AG09309 (cell line): ENCODE results near the gene TAF13.

ENCODE experiments used
- DNase-seq: peaks from one replicate; pipeline ENCODE4 v3.0.0-alpha.2; 2010; ENCODE audit warnings: low read depth
- H3K4me3 ChIP-seq: 2 replicates; pipeline ENCODE4 v1.5.1; 2011; ENCODE audit warnings: mild to moderate bottlenecking, low read depth, low read length, moderate library complexity; ENCODE audit not compliant: control insufficient read depth
- TF ChIP-seq, protein P1 (sequence below): IDR thresholded peaks from 2 replicates; pipeline ENCODE4 v1.5.1; 2011; ENCODE audit warnings: mild to moderate bottlenecking, low read depth, low read length, inconsistent platforms; ENCODE audit not compliant: insufficient read depth, control insufficient read depth; ENCODE audit errors: missing control alignments

TAF13 gene, protein sequence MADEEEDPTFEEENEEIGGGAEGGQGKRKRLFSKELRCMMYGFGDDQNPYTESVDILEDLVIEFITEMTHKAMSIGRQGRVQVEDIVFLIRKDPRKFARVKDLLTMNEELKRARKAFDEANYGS

DNA sequence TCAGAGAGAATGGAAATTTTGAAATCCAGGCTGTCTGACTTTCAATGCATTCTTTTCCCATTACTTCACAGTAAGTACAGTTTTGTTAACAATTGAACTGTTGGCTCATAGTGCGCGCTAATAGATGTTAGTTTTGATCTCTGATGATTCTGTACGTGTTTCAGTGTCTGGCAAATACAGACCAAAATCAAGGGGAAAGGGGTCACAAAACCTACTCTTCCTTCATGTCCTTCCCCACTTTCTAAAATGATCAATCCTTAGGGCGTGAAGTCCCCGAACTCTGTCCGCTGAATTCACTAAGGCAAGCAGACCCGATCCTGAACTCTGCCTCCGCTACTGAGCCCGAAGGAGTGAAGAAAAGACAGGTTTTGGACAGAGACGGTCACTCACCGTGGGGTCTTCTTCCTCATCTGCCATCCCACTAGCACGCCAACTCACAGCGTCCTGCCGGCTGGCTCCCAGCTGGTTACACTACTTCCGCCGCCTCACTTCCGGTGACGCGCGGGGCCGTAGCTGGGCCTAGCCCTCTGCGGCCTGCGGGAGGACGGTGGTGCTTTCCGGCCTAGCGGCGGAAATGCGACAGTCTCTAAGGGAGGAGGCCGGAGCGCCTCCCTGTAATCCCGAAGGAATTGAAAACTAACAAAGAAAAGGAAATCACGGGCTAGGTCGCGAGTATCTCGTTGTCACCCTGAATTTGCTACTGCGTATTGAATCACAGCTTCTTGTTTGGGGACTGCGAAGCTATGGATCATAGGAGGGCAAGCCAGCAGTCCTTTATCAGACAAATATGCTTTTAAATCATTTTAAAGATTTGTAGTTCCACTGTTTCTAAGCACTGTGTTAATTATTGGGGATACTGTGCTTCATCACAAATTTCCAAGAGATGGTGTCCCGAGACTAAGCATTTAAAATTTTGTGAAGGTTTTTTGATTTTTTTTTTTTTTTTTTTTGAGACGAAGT is at the start of gene TAF13:
Gene TAF13, minus strand, starts transcription at position 473 of the 960 bp plus-strand sequence. Its CDS starts 56 bp downstream, at position 417.
- TF ChIP-seq, protein P1, sequence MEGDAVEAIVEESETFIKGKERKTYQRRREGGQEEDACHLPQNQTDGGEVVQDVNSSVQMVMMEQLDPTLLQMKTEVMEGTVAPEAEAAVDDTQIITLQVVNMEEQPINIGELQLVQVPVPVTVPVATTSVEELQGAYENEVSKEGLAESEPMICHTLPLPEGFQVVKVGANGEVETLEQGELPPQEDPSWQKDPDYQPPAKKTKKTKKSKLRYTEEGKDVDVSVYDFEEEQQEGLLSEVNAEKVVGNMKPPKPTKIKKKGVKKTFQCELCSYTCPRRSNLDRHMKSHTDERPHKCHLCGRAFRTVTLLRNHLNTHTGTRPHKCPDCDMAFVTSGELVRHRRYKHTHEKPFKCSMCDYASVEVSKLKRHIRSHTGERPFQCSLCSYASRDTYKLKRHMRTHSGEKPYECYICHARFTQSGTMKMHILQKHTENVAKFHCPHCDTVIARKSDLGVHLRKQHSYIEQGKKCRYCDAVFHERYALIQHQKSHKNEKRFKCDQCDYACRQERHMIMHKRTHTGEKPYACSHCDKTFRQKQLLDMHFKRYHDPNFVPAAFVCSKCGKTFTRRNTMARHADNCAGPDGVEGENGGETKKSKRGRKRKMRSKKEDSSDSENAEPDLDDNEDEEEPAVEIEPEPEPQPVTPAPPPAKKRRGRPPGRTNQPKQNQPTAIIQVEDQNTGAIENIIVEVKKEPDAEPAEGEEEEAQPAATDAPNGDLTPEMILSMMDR: peak; percentile 31
- DNase-seq: peak; percentile 81

DNA sequence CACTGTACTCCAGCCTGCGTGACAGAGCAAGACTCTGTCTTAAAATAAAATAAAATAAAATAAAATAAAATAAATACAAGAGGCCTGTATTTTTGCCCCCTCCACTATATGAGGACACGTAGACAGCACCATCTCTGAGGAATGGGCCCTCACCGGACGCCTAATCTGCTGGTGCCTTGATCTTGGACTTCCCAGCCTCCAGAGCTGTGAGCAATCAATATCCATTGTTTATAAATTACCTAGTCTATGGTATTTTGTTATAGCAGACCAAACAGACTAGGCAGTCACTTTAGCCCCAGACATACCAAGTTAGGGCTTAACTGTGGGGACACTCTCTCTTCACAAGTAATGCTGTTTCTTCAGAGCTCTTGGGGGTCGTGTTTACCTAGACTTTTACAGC is 44.6 kb upstream of the TAF13 start:
- DNase-seq: no peak
- TF ChIP-seq, protein P1: no peak
- no peak overlapping the region for H3K4me3 ChIP-seq

More for the DNA sequence above, at the start of gene TAF13:
- H3K4me3 ChIP-seq: peak within 1 kb of the TSS; percentile 56

DNA sequence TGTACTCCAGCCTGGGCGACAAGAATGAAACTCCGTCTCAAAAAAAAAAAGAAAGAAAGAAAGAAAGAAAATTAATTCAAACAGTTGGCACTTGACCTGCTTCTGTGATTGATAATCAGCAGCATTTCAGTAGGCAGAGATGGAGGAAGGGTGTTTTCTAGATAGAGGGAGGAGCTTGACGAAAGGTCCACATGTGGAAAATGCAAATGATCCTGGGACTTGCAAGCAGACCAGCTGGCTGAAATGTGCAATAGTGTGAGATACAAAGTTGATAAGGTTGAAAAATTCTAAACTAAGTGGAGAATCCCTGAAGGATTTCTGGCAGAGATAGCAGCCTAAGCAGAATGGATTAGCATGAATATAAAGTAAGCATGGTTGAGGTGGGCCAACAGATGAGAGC is 42.3 kb upstream of the TAF13 start:
- TF ChIP-seq, protein P1: no peak
- H3K4me3 ChIP-seq: no peak overlapping the region
- no peak for DNase-seq

DNA sequence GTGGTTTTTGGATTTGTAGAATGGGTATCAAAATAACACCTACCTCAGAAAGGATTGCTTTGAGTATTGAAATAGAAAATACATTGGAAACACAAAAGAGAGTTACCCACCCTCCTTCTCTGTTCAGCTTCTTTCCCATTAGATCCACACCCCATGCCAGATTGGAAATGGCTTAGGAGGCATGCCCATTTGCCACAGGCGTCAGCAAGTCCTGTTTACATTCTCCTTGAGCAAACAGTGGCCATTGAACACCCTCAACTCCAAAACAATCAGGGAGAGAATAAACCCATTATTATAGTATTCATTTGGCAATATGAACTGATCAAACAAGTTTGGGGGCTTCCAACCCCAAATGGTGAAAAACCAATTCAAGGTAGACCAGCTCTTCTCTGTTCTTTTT is 40.5 kb upstream of the TAF13 start:
- TF ChIP-seq, protein P1: no peak
- DNase-seq: no peak
- H3K4me3 ChIP-seq: no peak overlapping the region

DNA sequence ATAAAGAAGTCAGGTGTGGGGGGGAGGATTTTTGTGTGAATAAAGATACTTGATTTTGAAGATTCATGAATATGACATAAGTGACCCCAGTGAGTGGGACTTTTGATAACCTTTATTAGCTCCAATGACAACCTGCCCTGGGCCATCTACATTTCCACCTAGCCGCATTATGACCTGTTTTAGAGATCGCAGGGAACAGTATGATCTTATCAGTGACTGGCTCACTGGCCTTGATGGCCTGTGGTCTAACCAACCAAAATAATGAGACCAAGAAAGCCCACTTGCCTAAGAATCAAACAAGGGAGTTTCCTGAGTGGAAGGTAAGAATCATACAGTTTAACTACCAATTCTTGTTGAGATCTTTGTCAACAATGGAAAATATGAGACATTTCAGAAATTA is 39.9 kb upstream of the TAF13 start:
- no peak for DNase-seq
- H3K4me3 ChIP-seq: no peak overlapping the region
- TF ChIP-seq, protein P1: no peak

DNA sequence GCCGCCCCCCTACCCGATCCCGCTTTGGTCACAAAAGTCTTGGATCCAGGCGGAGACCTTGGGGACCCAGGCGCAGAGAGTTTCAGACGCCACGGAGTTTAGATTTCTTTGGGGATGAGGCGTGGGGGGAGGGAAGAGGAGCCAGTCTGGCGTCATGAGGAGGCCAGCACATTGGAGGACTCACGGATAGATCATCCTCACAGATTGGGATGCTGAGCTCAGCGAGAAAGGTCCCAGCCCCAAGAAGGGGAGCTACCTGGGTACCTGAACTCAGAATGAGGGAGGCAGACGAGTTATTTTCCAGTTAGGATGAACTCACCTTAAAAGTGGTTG is 38.5 kb upstream of the TAF13 start:
- H3K4me3 ChIP-seq: peak overlapping the region; percentile 29
- TF ChIP-seq, protein P1: no peak

More for the DNA sequence above, 38.5 kb upstream of the TAF13 start:
- no peak for DNase-seq
